Measurements from ENCODE around the gene TRIM47. TPM values are rescaled to one million over a fixed set of nuclear protein-coding genes. Genes with fewer than 3 reads are reported as not detected.

TRIM47 gene
- total and polyA plus RNA-seq, 2 of the 13 experiments (the other 11 are each of a cell fraction or from before 2014, with no cell fraction given) = 33.5 to 82.0 TPM

GRCh38 chr17:75869282-75870141 lies 8.9 kb downstream of the TRIM47 start (continued):
- TF ChIP-seq ZHX1 (CRISPR knock-in tag; IDR thresholded peaks at IDR 0.05; ENCODE audit: low read depth) (peak; percentile 84; the same call in 1 of the 2 replicates), GABPA (IDR thresholded peaks at IDR 0.05; ENCODE audit: low read depth, low read length) (no peak), GABPA (CRISPR knock-in tag; IDR thresholded peaks at IDR 0.05; ENCODE audit: low read depth) (no peak), SRSF9 (IDR thresholded peaks at IDR 0.05; ENCODE audit: borderline replicate concordance, insufficient read depth, low read depth, low read length, poor library complexity, severe bottlenecking) (no peak), FOSL1 (CRISPR knock-in tag; IDR thresholded peaks at IDR 0.05; ENCODE audit: borderline replicate concordance) (no peak), ZIK1 (CRISPR knock-in tag; IDR thresholded peaks at IDR 0.05; ENCODE audit: borderline replicate concordance, low read depth) (no peak), FIP1L1 (IDR thresholded peaks at IDR 0.05; ENCODE audit: borderline replicate concordance, insufficient read depth, low read depth, low read length) (no peak), NFKBIZ (CRISPR knock-in tag; IDR thresholded peaks at IDR 0.05) (peak; percentile 81; the same call in 1 of the 2 replicates), ZNF350 (CRISPR knock-in tag; IDR thresholded peaks at IDR 0.05; ENCODE audit: borderline replicate concordance, low read depth) (peak; percentile 60), MEF2D (CRISPR knock-in tag; IDR thresholded peaks at IDR 0.05) (0 out of 2 replicates have a peak, but pooled peaks have one; percentile 45), ZBTB26 (CRISPR knock-in tag; IDR thresholded peaks at IDR 0.05; ENCODE audit: borderline replicate concordance) (peak; percentile 89; the same call in 1 of the 2 replicates), ZNF781 (CRISPR knock-in tag; IDR thresholded peaks at IDR 0.05; ENCODE audit: borderline replicate concordance, not compliant biosample characterization) (peak; percentile 35), ZNF205 (CRISPR knock-in tag; IDR thresholded peaks at IDR 0.05) (peak; percentile 38; the same call in 1 of the 2 replicates), ZNF629 (CRISPR knock-in tag; conservative IDR thresholded peaks at IDR 0.05) (no peak; the same call in 1 of the 2 replicates), ZBTB33 (CRISPR knock-in tag; IDR thresholded peaks at IDR 0.05) (peak; percentile 97), MATR3 (CRISPR knock-in tag; IDR thresholded peaks at IDR 0.05) (no peak)
- TF ChIP-seq, protein P1, sequence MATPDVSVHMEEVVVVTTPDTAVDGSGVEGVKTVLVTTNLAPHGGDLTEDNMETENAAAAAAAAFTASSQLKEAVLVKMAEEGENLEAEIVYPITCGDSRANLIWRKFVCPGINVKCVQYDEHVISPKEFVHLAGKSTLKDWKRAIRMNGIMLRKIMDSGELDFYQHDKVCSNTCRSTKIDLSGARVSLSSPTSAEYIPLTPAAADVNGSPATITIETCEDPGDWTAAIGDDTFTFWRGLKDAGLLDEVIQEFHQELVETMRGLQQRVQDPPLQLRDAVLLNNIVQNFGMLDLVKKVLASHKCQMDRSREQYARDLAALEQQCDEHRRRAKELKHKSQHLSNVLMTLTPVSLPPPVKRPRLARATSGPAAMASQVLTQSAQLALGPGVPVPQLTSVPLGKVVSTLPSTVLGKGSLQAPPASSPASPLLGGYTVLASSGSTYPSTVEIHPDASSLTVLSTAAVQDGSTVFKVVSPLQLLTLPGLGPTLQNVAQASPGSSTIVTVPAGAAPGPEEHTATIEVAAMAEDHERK (CRISPR knock-in tag; IDR thresholded peaks at IDR 0.05; ENCODE audit: low read depth) = peak; percentile 25; the same call in 1 of the 2 replicates
- TF ChIP-seq, protein P2, sequence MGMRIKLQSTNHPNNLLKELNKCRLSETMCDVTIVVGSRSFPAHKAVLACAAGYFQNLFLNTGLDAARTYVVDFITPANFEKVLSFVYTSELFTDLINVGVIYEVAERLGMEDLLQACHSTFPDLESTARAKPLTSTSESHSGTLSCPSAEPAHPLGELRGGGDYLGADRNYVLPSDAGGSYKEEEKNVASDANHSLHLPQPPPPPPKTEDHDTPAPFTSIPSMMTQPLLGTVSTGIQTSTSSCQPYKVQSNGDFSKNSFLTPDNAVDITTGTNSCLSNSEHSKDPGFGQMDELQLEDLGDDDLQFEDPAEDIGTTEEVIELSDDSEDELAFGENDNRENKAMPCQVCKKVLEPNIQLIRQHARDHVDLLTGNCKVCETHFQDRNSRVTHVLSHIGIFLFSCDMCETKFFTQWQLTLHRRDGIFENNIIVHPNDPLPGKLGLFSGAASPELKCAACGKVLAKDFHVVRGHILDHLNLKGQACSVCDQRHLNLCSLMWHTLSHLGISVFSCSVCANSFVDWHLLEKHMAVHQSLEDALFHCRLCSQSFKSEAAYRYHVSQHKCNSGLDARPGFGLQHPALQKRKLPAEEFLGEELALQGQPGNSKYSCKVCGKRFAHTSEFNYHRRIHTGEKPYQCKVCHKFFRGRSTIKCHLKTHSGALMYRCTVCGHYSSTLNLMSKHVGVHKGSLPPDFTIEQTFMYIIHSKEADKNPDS (CRISPR knock-in tag; IDR thresholded peaks at IDR 0.05) = peak; percentile 100

Data from HepG2 (cell line).